ENCODE measurements around the gene ADGRV1.

The ADGRV1 gene

DNA sequence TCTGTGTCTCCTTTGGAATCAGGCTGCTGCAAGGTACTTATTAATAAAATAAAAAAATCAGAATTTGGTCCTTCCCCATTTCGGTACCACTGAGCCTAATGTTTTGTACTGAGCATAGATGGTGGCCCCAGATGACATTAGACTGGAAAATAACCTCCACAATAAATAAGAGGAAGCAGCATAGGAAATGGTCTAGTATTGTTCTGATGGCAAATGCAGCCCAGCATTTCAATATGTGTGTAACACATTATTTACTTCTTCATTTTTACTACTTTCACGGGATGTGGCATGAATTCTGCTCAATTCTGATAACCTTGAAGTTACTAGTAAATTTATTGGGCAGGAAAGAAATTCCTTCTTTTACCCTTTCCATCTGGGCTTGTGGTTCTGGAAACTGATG lies 295.6 kb downstream of the ADGRV1 start:
- no peak for FAIRE-seq
- no peak for DNase-seq (ENCODE audit: extremely low spot score, insufficient read length, low read depth)

- FAIRE-seq (no peak), DNase-seq (ENCODE audit: extremely low spot score, insufficient read length, low read depth) (no peak)
Measured at GRCh38 chr5:90855296-90856010, 296.9 kb downstream of the ADGRV1 start.

GRCh38 chr5:90861843-90862586 lies 303.4 kb downstream of the ADGRV1 start:
- FAIRE-seq (no peak), DNase-seq (ENCODE audit: extremely low spot score, insufficient read length, low read depth) (no peak)

DNA sequence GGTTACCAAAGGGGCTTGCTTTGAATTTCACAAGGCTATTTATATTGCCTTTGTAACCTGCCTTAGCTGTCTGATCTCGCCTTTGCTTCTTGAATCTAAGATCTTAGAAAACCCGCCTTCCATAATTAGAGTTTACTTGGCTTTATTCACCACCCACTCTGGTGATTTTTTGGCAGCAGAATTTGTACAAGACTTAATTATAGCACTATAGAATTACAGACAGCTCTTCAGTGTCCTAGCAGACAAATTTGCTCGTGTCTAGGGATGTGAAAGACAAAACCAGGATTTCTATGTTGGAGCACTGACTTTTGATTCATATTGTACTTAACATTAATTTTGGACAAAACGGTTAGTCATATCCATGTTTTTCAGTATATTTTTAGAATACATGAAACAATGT lies 306.6 kb downstream of the ADGRV1 start:
- DNase-seq (ENCODE audit: extremely low spot score, insufficient read length, low read depth) (no peak), FAIRE-seq (no peak)

- FAIRE-seq: peak; percentile 66
- DNase-seq (ENCODE audit: extremely low spot score, insufficient read length, low read depth): no peak
Measured at GRCh38 chr5:90866333-90866732, 307.7 kb downstream of the ADGRV1 start.

DNA sequence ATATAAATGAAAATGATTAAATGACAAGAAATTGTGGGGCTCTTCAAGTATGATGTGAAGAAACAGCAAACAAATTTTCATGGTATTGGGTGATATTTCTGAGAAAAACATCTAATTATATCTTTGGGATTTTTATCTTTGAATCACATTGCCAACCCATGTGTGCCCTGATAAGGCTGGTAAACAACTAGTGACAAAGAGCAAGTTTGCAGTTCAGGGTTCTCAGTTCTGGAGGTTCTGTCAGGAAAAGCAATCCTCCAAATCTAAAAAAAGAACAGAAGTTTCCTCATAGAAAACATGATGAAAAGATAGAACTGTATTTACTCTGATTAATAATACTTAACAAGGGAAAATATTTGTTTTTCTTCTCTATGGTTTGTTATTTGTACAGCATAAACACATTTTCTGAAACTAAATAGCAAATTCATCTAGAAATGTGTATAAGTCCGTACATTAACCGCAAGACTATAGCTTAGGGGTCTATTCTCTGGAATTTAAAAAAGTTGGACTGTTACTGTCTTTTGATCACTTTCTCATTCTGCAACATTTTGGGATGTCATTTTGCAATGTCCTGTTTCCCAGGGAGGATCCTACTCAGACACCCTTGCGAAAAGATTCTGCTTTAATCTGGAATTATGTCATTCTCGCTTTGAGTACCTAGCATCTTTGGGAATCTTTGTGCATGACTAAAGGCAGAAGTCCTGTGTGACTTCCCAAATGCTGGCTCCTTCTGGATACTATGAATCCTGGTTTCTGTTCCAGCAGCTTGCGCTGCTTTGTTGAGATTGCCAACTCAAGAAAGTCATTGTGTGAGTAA lies 308.5 kb downstream of the ADGRV1 start:
- FAIRE-seq (no peak), DNase-seq (ENCODE audit: extremely low spot score, insufficient read length, low read depth) (no peak)

- FAIRE-seq (no peak), DNase-seq (ENCODE audit: extremely low spot score, insufficient read length, low read depth) (no peak)
Measured at GRCh38 chr5:90868799-90869198, 310.2 kb downstream of the ADGRV1 start.

DNA sequence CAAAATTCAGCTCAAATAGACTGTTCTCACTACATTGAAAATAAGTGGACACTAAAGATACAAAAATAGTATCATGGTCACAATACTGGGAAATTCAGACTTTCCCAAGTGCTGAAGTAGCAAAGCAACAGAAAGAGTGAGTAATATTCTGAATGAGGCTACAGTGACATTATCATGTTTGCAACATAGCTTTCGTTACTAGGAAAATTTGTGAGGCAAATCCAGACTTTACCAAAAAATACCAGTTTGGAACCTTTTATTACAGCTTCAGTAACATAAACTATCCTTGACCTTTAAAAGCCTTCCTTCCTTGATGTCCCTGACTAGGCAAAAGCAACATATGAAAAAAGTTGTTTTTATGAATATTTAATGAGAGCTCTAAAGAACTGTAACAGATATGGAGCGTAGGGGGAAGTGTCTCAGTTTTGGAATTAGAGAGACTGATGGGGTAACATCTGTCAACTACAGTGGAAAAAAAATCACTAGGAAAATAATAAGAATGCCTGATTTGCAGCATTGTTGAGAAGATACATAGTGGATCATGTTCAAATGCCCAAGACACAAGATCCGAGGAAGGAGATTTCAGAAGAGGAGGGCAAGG lies 312.9 kb downstream of the ADGRV1 start:
- no peak for DNase-seq (ENCODE audit: extremely low spot score, insufficient read length, low read depth)
- no peak for FAIRE-seq

DNA sequence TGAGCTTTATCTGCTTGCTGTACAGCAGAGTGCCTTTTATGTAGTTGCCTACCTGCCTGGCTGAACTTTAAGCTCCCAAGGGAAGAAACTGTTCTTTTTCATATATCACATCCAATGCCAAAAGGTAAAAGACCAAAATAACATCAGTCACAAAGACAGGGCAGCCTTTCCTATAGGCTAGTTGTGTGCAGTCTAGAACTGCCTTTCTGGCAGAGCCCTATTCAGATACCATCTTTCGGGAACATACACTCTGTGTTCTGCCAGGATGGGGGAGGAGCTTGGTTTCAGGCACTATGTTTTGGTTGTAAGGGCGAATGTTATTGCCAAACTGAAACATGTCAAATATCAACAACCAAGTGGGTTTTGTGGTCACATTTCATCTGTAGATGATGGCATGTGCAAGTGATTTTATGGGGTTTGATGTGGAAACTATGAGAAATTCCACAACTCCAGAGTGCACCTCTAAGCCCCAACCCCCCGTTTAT lies 314.5 kb downstream of the ADGRV1 start:
- no peak for DNase-seq (ENCODE audit: extremely low spot score, insufficient read length, low read depth)

DNA sequence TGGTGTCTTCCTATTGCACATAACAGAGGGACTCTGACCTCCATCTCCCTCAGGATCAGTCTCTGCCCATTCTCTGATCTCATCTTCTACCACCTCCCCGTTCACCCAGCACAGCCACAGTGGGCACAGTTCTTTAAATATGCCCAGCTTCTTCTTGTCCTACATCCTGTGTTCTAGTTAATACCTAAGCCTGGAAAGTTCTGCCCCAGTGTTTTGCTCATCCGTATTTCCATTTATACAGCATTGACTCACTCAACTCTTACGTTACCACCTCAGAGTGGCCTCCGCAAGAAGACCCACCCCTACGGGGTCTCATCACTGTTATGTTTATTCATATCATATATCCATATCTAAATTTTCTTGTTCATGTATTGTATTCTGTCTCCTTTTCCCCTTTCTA lies 315.5 kb downstream of the ADGRV1 start:
- DNase-seq (ENCODE audit: extremely low spot score, insufficient read length, low read depth) (no peak), FAIRE-seq (no peak)

More for the DNA sequence above, 314.5 kb downstream of the ADGRV1 start:
- FAIRE-seq: no peak

DNA sequence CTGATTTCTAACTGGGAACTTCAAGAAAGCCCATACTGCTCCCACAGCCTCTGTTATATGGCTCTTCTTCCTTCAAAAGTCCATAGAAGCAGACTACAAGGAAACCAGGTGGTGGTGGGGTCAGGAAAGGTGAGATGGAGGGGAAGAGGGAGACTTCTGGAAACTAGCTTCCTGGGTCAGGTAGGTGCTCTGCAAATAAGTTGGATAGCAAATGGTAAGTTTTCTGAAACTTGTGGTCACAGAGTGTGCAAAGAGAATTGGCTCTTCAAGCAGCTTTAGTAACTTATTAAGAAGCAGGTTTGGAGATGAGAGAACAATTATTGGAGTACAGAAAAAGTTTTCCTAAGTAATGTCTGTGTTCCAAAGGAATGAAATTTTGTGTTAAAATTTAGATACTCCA lies 316.9 kb downstream of the ADGRV1 start:
- DNase-seq (ENCODE audit: extremely low spot score, insufficient read length, low read depth): no peak
- FAIRE-seq: no peak

GRCh38 chr5:90876366-90876765 lies 317.8 kb downstream of the ADGRV1 start:
- no peak for FAIRE-seq
- no peak for DNase-seq (ENCODE audit: extremely low spot score, insufficient read length, low read depth)

GRCh38 chr5:90877049-90877448 lies 318.5 kb downstream of the ADGRV1 start:
- DNase-seq (ENCODE audit: extremely low spot score, insufficient read length, low read depth) (no peak), FAIRE-seq (no peak)

- FAIRE-seq (no peak), DNase-seq (ENCODE audit: extremely low spot score, insufficient read length, low read depth) (no peak)
Measured at GRCh38 chr5:90878081-90878480, 319.5 kb downstream of the ADGRV1 start.

DNA sequence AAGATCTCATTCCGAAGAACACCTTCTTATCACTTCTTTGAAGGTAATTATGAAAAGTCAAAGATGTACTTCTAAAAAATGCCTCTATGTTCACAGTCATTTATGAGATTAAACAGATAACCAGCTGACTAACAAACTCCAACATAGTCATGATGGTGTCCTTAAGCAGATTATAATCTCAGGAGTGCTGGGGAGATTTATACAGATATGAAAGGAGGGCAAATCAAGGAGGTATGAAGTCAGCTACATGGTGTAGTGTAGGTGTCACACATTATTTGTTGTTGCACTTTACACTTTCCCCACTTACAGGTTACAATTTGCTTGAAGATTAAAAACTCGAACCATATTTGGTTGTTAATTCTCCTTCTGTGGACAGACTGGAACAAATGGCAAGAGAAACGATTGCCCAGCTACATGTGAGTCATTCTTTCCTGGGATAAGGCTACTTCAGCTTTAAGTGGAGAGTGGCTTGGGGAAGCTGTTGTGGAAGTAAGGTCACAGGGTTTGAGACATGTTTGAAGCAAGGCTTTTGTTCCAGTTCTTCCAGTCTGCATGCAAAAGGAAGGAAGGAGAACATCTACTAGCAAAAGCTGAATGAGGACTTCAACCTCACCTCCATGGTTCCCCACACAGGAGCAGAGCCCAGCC lies 320.1 kb downstream of the ADGRV1 start:
- FAIRE-seq (peak; percentile 21), DNase-seq (ENCODE audit: extremely low spot score, insufficient read length, low read depth) (no peak)

GRCh38 chr5:90881626-90882150 lies 323.1 kb downstream of the ADGRV1 start:
- DNase-seq (ENCODE audit: extremely low spot score, insufficient read length, low read depth) (no peak), FAIRE-seq (no peak)

DNA sequence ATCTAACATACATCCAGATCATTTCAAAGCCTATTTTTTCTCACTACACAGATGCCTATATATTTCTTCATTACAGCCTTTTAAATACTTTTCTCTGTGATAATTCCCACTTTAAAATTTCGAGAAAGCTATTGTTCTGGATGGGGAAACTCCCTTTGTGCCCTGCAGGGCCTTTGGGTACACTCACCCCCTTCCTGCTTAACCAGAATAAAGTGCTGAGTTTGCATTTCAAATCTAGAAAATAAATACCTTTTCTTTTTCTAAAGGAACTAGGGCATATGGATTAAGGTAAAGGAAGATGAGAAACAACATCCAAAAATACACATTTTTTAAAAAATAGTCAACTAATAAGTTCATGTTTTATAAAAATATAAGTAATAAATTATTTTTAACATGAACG lies 323.9 kb downstream of the ADGRV1 start:
- FAIRE-seq: no peak

DNA sequence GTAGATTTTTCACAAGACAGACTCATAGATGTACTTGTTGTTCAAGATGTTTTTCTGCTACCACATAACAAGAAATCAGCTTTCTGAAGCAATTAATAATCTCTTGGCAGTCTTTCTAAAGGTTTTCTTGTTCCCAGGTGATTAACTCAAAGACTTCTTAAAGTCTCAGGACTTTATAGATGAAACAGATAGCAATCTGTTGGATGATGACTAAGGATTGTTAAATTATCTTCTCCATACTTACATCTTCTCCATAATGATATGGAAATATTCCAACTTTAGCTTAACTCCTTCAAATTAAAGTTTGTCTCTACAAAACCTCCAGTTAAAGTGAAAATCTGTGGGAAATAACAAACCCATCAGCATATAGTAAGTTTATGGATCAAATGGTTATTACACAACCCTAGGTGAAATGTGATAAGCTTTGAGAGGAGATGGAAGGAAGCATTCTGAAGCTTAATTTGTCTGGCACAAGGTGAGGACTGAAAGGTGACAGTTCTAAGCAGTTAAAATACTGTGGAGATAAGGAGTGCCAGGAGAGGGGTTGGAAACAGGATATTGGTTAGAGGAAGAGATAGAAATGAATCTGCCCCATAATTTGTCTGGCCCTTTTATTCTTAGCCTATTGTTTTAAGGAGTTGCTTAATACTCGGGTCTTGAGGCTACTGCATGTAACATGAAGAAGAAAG lies 326.7 kb downstream of the ADGRV1 start:
- no peak for FAIRE-seq

More for the DNA sequence above, 323.9 kb downstream of the ADGRV1 start:
- no peak for DNase-seq (ENCODE audit: extremely low spot score, insufficient read length, low read depth)

DNA sequence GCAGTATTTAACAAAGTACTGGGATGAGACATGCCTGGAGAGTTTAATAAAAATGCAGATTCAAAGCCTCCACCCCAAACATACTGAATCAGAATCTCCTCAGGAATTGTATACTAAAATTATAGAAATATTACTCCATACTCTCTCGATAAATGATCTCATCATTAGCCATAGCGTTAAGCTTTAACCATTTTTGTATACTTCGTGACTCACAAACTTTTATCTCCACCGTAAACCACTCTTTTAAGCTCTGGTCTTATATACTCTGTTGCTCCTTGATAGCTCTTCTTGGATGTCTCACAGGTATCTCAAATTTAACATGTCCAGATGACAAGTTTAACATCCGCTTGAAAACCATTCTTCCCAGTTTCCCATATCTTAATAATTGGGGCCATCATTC lies 327.8 kb downstream of the ADGRV1 start:
- no peak for FAIRE-seq
- no peak for DNase-seq (ENCODE audit: extremely low spot score, insufficient read length, low read depth)

More for the DNA sequence above, 326.7 kb downstream of the ADGRV1 start:
- no peak for DNase-seq (ENCODE audit: extremely low spot score, insufficient read length, low read depth)

All from GM18507 (cell line).